Panc1 (cell line): Measurements from ENCODE around the gene FANCB. TPM values are rescaled to one million over a fixed set of nuclear protein-coding genes. Genes with fewer than 3 reads are reported as not detected.
A peak's percentile ranks its signal among the peaks of the same experiment; 100 is the strongest.

Source experiments
- ATAC-seq: fragments of 200-7000 bp; cut with Tn5 transposase; 2 replicates; pipeline ENCODE4 v1.9.1; 2020; ENCODE audit warnings: mild to moderate bottlenecking, moderate library complexity
- BruUV-seq: library from RNA; stranded (reverse); fragments of 400-500 nt; replicated peaks from 2 replicates; lab custom pipeline; 2021; lab: Mats Ljungman, UMichigan
- CTCF ChIA-PET: fragments of 300-600 bp; sonication (Branson Sonifier 250); formaldehyde crosslinking; loops from one replicate; lab custom pipeline; 2022; ENCODE audit warnings: antibody characterized with exemption; lab: Charles Lee
- POLR2A ChIA-PET: fragments of 300-600 bp; sonication (Branson Sonifier 250); formaldehyde crosslinking; loops from one replicate; lab custom pipeline; 2022; ENCODE audit warnings: antibody characterized with exemption; lab: Charles Lee
- DNase-seq: peaks from one replicate; pipeline ENCODE4 v3.0.0-alpha.2; 2010; ENCODE audit warnings: low read depth, low spot score
- H3K27ac ChIP-seq: 2 replicates; pipeline ENCODE4 v1.5.1; 2011; ENCODE audit warnings: mild to moderate bottlenecking, low read length, inconsistent platforms
- H3K27me3 ChIP-seq: fragments of 200-500 bp; sonication (Bioruptor generic); 2 replicates; pipeline ENCODE4 v1.6.0; 2014; ENCODE audit warnings: low read length, inconsistent platforms; ENCODE audit not compliant: control insufficient read depth, insufficient read depth
- H3K36me3 ChIP-seq: fragments of 200-500 bp; sonication (Bioruptor generic); 2 replicates; pipeline ENCODE4 v1.5.1; 2014; ENCODE audit warnings: inconsistent platforms, mild to moderate bottlenecking, low read length, moderate library complexity; ENCODE audit not compliant: control insufficient read depth, insufficient read depth
- H3K4me1 ChIP-seq: 2 replicates; pipeline ENCODE4 v1.5.1; 2011; ENCODE audit warnings: inconsistent platforms, mild to moderate bottlenecking, low read length, moderate library complexity; ENCODE audit not compliant: control insufficient read depth, insufficient read depth
- H3K4me3 ChIP-seq, 2 experiments: 2 replicates each; pipeline ENCODE4 v1.5.1; 2011 to 2012; ENCODE audit warnings: low read depth in 2 of 2, low read length in 2 of 2, mild to moderate bottlenecking in 2 of 2, inconsistent platforms in 1 of 2, moderate library complexity in 1 of 2
- H3K9me3 ChIP-seq: fragments of 200-500 bp; sonication (Bioruptor generic); 2 replicates; pipeline ENCODE4 v1.5.1; 2014; ENCODE audit warnings: low read depth, mild to moderate bottlenecking, inconsistent platforms, low read length, moderate library complexity; ENCODE audit not compliant: control insufficient read depth, insufficient read depth
- POLR2AphosphoS5 ChIP-seq: IDR thresholded peaks from 2 replicates; pipeline ENCODE4 v1.6.1; 2012; ENCODE audit warnings: mild to moderate bottlenecking, low read depth, low read length, moderate library complexity
- SIN3A ChIP-seq: IDR thresholded peaks from 2 replicates; pipeline ENCODE4 v1.6.1; 2012; ENCODE audit warnings: low read depth, mild to moderate bottlenecking, low read length, moderate library complexity, borderline replicate concordance; ENCODE audit not compliant: insufficient read depth
- TCF7L2 ChIP-seq: IDR thresholded peaks from 2 replicates; pipeline ENCODE4 v1.6.1; 2011; ENCODE audit warnings: mild to moderate bottlenecking, low read depth, low read length, inconsistent platforms
- in situ Hi-C: cut with HindIII; loops from 2 replicates; pipeline ENCODE4 v1.10.0; 2016; ENCODE audit warnings: low sequenced_read_pairs, low pct_unique_long_range_greater_than_20kb
- intact Hi-C: fragments of 100-400 bp; cut with micrococcal nuclease; formaldehyde crosslinking; loops from one replicate; pipeline ENCODE4 v1.10.0; 2022; ENCODE audit not compliant: unreplicated experiment
- total RNA-seq: library from RNA; stranded (reverse); gene quantifications from one replicate; pipeline ENCODE4 v1.2.1, GENCODE V29; 2021; ENCODE audit not compliant: unreplicated experiment
- TF ChIP-seq, protein P1 (sequence below): fragments of 450-650 bp; IDR thresholded peaks from 2 replicates; pipeline ENCODE4 v1.5.1; 2017; ENCODE audit warnings: mild to moderate bottlenecking
- TF ChIP-seq, protein P2 (sequence below), 2 experiments: IDR thresholded peaks; 2 replicates each; pipeline ENCODE4 v1.6.1; 2011 to 2012; ENCODE audit warnings: low read depth in 2 of 2, control low read depth in 1 of 2, low read length in 1 of 2, mild to moderate bottlenecking in 1 of 2, moderate library complexity in 1 of 2; ENCODE audit not compliant: insufficient read depth in 1 of 2

FANCB gene
- total RNA-seq, 1 experiment from 2014 or later: 4.8 TPM

DNA sequence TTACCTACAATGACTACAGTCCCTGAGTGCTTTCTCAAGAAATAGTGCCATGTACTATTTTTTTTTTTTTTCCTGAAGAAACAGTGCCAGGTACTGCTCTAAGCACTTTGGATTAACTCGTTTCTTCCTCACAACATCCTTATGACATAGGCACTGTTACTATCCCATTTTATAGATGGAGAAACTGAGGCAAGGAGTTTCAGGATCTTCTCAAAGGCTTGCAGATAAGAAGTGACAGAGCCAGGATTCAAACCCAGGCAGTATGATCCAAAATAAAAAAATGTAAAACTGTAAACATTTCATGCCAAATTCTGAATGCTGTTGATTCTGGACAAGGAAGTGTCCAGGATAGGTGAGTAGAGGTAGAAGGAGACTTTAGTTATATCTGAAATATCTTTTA lies 1.1 kb downstream of the FANCB start:
- no peaks in the 10 kb centered on the region for H3K9me3 ChIP-seq
- TF ChIP-seq SIN3A (no peak), TCF7L2 (no peak), POLR2AphosphoS5 (no peak)
- TF ChIP-seq, protein P1, sequence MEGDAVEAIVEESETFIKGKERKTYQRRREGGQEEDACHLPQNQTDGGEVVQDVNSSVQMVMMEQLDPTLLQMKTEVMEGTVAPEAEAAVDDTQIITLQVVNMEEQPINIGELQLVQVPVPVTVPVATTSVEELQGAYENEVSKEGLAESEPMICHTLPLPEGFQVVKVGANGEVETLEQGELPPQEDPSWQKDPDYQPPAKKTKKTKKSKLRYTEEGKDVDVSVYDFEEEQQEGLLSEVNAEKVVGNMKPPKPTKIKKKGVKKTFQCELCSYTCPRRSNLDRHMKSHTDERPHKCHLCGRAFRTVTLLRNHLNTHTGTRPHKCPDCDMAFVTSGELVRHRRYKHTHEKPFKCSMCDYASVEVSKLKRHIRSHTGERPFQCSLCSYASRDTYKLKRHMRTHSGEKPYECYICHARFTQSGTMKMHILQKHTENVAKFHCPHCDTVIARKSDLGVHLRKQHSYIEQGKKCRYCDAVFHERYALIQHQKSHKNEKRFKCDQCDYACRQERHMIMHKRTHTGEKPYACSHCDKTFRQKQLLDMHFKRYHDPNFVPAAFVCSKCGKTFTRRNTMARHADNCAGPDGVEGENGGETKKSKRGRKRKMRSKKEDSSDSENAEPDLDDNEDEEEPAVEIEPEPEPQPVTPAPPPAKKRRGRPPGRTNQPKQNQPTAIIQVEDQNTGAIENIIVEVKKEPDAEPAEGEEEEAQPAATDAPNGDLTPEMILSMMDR: no peak
- TF ChIP-seq, protein P2, sequence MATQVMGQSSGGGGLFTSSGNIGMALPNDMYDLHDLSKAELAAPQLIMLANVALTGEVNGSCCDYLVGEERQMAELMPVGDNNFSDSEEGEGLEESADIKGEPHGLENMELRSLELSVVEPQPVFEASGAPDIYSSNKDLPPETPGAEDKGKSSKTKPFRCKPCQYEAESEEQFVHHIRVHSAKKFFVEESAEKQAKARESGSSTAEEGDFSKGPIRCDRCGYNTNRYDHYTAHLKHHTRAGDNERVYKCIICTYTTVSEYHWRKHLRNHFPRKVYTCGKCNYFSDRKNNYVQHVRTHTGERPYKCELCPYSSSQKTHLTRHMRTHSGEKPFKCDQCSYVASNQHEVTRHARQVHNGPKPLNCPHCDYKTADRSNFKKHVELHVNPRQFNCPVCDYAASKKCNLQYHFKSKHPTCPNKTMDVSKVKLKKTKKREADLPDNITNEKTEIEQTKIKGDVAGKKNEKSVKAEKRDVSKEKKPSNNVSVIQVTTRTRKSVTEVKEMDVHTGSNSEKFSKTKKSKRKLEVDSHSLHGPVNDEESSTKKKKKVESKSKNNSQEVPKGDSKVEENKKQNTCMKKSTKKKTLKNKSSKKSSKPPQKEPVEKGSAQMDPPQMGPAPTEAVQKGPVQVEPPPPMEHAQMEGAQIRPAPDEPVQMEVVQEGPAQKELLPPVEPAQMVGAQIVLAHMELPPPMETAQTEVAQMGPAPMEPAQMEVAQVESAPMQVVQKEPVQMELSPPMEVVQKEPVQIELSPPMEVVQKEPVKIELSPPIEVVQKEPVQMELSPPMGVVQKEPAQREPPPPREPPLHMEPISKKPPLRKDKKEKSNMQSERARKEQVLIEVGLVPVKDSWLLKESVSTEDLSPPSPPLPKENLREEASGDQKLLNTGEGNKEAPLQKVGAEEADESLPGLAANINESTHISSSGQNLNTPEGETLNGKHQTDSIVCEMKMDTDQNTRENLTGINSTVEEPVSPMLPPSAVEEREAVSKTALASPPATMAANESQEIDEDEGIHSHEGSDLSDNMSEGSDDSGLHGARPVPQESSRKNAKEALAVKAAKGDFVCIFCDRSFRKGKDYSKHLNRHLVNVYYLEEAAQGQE (IDR thresholded peaks at IDR 0.05; ENCODE audit: insufficient read depth in 1 of 2, low read depth in 2 of 2, low read length in 1 of 2): no peak
- no TSS peak for BruUV-seq
- in situ Hi-C loops (no loop called here), intact Hi-C loops (no loop called here)
- peak overlapping the region; percentile 60 to 73; a peak in 2 of 4 replicates for H3K4me3 ChIP-seq
- H3K4me1 ChIP-seq: no peaks in the 10 kb centered on the region
- no peak overlapping the region for H3K27ac ChIP-seq
- DNase-seq (no peak), ATAC-seq (no peak)
- no peaks in the 10 kb centered on the region for H3K36me3 ChIP-seq
- ChIA-PET CTCF (no interaction called here), POLR2A (no interaction called here)
- H3K27me3 ChIP-seq: no peaks in the 10 kb centered on the region

DNA sequence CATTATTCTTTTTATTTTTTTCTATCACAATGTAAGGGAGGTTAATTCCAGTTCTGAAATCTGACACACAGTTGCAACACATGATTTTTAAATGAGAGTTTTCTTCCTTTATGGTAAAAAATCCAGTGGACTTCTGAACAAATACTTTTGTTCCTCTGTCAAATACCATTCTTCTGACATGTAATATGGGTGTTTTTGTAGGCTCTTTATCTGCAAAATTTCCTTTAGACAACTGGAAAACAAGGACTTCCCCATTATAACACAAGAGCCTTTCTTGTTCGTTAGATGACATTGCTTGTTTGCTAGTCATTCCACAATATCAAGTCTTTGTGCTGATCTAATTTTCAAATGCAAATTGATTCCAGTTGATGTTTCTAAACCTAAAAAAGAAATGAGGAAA lies 7.7 kb downstream of the FANCB start:
- BruUV-seq: no TSS peak
- in situ Hi-C loops (no loop called here), intact Hi-C loops (no loop called here)
- H3K27ac ChIP-seq: no peak overlapping the region
- H3K4me1 ChIP-seq: no peaks in the 10 kb centered on the region
- TF ChIP-seq SIN3A: no peak
- no peak for TF ChIP-seq POLR2AphosphoS5
- ATAC-seq: no peak
- ChIA-PET CTCF (no interaction called here), POLR2A (no interaction called here)
- DNase-seq: no peak
- H3K4me3 ChIP-seq: no peak overlapping the region
- H3K27me3 ChIP-seq: no peaks in the 10 kb centered on the region
- H3K36me3 ChIP-seq: no peaks in the 10 kb centered on the region; the same call in 1 of the 2 replicates
- H3K9me3 ChIP-seq: no peaks in the 10 kb centered on the region

DNA sequence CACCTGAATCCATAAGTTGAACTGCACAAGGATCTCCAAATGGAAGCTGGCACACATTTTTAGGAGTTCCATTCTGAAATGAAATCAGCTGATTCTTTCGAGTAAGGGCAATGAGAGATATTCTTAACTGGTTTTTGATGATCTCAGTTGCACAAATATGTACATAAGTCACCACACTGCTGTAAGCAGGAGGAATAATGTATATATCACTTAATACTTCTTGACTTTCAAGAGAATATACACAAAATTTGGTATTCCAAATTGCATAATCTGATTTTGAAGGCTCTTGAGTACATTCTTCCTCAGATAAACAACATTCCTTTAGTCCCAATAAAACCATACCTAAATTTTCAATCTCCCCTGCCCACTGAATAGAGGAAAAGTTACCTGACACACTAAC lies 8.2 kb downstream of the FANCB start:
- Histone ChIP-seq H3K27me3 (no peaks in the 10 kb centered on the region), H3K4me1 (no peaks in the 10 kb centered on the region), H3K9me3 (no peaks in the 10 kb centered on the region), H3K27ac (no peak overlapping the region), H3K36me3 (no peaks in the 10 kb centered on the region; the same call in 1 of the 2 replicates), H3K4me3 (no peak overlapping the region)
- BruUV-seq: no TSS peak
- intact Hi-C loops: no loop called here
- CTCF ChIA-PET: no interaction called here
- in situ Hi-C loops: no loop called here
- TF ChIP-seq, protein P1: no peak
- TF ChIP-seq TCF7L2: no peak
- TF ChIP-seq SIN3A: no peak
- no peak for TF ChIP-seq POLR2AphosphoS5
- TF ChIP-seq, protein P2 (IDR thresholded peaks at IDR 0.05; ENCODE audit: insufficient read depth in 1 of 2, low read depth in 2 of 2, low read length in 1 of 2): no peak
- POLR2A ChIA-PET: no interaction called here
- DNase-seq: no peak
- no peak for ATAC-seq
